Vagina (tissue), 2 donors: ENCODE results near the gene UBE4A. TPM values are rescaled to one million over a fixed set of nuclear protein-coding genes. Genes with fewer than 3 reads are reported as not detected.

Experiments
- DNase-seq, 2 donors: peaks; one replicate each; pipeline ENCODE4 v3.0.0-alpha.2; 2017; ENCODE audit errors: extremely low spot score in 2 of 2
- H3K27ac ChIP-seq: fragments of 200-600 bp; sonication (generic); one replicate; pipeline ENCODE4 v1.5.1; 2019
- H3K27me3 ChIP-seq: fragments of 200-600 bp; sonication (generic); one replicate; pipeline ENCODE4 v1.5.1; 2019
- H3K36me3 ChIP-seq, 2 donors: fragments of 200-600 bp; sonication (generic); one replicate each; pipeline ENCODE4 v1.5.1; 2017 to 2019
- H3K4me1 ChIP-seq: fragments of 200-600 bp; sonication (generic); one replicate; pipeline ENCODE4 v1.5.1; 2019
- H3K4me3 ChIP-seq, 2 donors: fragments of 200-600 bp; sonication (generic); 1 replicate in 1 of 2; 2 replicates in 1 of 2; pipeline ENCODE4 v1.5.1; 2016 to 2019
- H3K9me3 ChIP-seq: fragments of 200-600 bp; sonication (generic); one replicate; pipeline ENCODE4 v1.5.1; 2019
- POLR2A ChIP-seq, 2 donors: fragments of 450-650 bp; IDR thresholded peaks; one replicate each; pipeline ENCODE4 v1.6.1; 2017; ENCODE audit warnings: antibody characterized with exemption in 2 of 2, mild to moderate bottlenecking in 2 of 2, moderate library complexity in 2 of 2
- POLR2AphosphoS5 ChIP-seq, 2 donors: sonication (generic); formaldehyde crosslinking; IDR thresholded peaks; one replicate each; pipeline ENCODE4 v1.9.0; 2017; ENCODE audit warnings: antibody characterized with exemption in 2 of 2, mild to moderate bottlenecking in 2 of 2, low read depth in 1 of 2; ENCODE audit not compliant: insufficient read depth in 1 of 2
- intact Hi-C: fragments of 100-400 bp; cut with DNase I; formaldehyde crosslinking; loops from one replicate; pipeline ENCODE4 v1.15.1; 2023
- small RNA-seq: library from RNA; depleted of rRNA; stranded (forward); fragments of <200 nt; gene quantifications from one replicate; pipeline ENCODE3, GENCODE V24; 2016
- total RNA-seq: library from RNA; depleted of rRNA; stranded (reverse); fragments of >200 nt; gene quantifications from one replicate; pipeline ENCODE4 v1.2.3, GENCODE V29; 2016
- TF ChIP-seq, protein P1 (sequence below), 3 experiments: fragments of 450-650 bp in 2 of 3; fragments of 200-600 bp in 1 of 3; sonication (generic) in 1 of 3; IDR thresholded peaks; one replicate each; pipeline ENCODE4 v1.5.1; 2017 to 2019; ENCODE audit warnings: antibody characterized with exemption in 3 of 3, mild to moderate bottlenecking in 2 of 3, moderate library complexity in 2 of 3

UBE4A gene
- total RNA-seq, 1 donor from 2014 or later: 31.9 TPM

DNA sequence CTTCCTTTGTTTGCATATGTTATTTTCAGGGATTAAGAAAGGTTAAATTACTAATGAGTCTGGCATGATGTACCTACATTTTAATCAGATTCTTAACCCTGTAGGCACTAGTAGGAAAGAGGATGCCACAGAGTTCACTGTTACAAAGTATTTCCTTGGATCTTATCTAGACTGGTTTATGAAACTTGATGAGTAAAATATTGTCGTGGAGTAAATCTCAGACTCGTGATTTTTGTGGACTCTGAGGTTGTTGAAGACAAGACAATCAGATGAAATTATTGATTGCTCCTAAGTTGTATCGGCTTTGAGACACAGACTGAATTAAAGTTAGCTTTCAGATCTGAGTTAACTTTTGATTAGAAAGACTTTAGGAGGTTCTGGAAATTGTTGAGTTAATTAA lies 82.9 kb downstream of the UBE4A start:
- Histone ChIP-seq H3K27me3 (no peaks in the 10 kb centered on the region), H3K4me1 (peaks cover 100% of the 10 kb centered on the region), H3K9me3 (no peaks in the 10 kb centered on the region), H3K4me3 (no peak overlapping the region), H3K36me3 (no peaks in the 10 kb centered on the region), H3K27ac (no peak overlapping the region)
- intact Hi-C loops: no loop called here
- TF ChIP-seq POLR2A (IDR thresholded peaks at IDR 0.05): no peak
- TF ChIP-seq, protein P1, sequence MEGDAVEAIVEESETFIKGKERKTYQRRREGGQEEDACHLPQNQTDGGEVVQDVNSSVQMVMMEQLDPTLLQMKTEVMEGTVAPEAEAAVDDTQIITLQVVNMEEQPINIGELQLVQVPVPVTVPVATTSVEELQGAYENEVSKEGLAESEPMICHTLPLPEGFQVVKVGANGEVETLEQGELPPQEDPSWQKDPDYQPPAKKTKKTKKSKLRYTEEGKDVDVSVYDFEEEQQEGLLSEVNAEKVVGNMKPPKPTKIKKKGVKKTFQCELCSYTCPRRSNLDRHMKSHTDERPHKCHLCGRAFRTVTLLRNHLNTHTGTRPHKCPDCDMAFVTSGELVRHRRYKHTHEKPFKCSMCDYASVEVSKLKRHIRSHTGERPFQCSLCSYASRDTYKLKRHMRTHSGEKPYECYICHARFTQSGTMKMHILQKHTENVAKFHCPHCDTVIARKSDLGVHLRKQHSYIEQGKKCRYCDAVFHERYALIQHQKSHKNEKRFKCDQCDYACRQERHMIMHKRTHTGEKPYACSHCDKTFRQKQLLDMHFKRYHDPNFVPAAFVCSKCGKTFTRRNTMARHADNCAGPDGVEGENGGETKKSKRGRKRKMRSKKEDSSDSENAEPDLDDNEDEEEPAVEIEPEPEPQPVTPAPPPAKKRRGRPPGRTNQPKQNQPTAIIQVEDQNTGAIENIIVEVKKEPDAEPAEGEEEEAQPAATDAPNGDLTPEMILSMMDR (IDR thresholded peaks at IDR 0.05): no peak
- TF ChIP-seq POLR2AphosphoS5 (IDR thresholded peaks at IDR 0.05; ENCODE audit: insufficient read depth in 1 of 2, low read depth in 1 of 2): no peak
- no peak for DNase-seq

DNA sequence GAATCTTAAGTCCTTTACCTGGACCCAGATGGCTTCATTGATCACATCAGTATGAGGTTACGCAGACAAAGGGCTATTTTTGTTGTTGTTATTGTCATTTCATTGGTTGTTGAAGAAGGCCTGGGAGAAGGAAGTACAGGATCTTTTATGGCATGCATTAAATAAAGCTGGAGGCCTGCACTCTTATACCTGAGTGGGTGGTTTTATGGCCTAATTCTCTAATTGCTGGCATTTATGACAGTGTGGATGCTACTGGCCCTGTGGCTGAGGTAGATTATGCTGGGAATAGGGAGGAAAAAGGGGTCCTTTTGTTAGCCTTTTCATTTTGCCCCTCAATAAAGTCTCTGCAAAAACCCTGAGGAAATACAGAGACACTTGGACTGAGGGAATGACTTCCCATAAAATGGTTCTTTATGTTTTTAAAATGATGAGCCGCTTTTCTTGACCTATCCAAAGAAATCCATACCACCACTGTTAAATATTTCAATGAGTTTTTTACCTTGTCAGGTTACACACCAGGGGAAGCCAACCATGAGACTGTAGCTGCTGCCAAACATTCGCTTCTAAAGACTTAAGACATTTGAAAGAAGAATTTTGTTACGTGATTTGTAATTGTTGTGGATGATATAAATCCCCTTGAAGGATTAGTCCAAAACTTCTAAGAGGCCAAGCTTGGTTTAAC lies 83.6 kb downstream of the UBE4A start:
- no peak for DNase-seq
- Histone ChIP-seq H3K4me1 (peaks cover 97% of the 10 kb centered on the region), H3K27ac (no peak overlapping the region), H3K27me3 (no peaks in the 10 kb centered on the region), H3K4me3 (no peak overlapping the region), H3K36me3 (no peaks in the 10 kb centered on the region), H3K9me3 (no peaks in the 10 kb centered on the region)
- TF ChIP-seq POLR2AphosphoS5 (IDR thresholded peaks at IDR 0.05; ENCODE audit: insufficient read depth in 1 of 2, low read depth in 1 of 2) (no peak), POLR2A (IDR thresholded peaks at IDR 0.05) (no peak)
- TF ChIP-seq, protein P1 (IDR thresholded peaks at IDR 0.05): no peak
- intact Hi-C loops: no loop called here

DNA sequence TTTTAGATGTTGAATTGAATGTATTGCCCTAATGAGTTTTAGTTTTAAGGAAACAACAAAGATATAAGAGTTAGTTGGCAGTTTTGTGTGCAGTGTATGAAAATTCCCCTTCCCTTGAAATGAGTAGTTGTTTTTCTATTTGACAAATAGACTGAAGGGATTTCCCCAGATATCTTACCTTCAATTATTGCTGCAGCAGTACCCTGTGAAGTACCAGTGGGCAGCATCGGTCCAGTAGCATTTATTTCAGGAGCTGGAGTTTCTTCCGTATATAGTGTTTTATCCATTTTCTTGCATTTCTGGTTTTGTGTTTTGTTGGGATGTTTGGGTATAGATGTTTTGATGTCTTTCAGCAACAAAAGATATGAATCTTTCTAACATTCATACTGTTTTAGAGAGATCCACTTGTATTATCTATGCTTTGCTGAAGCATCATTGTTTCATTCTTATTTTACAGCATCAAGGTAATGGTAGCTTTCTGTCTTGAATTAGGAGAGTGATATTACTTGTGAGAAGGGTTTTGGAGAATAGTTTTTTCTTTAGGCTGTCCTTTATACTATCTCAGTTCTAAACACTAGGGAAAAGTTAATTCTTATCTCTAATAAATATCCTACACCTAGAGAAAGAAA lies 84.3 kb downstream of the UBE4A start:
- Histone ChIP-seq H3K36me3 (no peaks in the 10 kb centered on the region), H3K27me3 (no peaks in the 10 kb centered on the region), H3K27ac (no peak overlapping the region), H3K4me1 (peaks cover 96% of the 10 kb centered on the region), H3K4me3 (no peak overlapping the region), H3K9me3 (no peaks in the 10 kb centered on the region)
- DNase-seq: no peak
- TF ChIP-seq POLR2AphosphoS5 (IDR thresholded peaks at IDR 0.05; ENCODE audit: insufficient read depth in 1 of 2, low read depth in 1 of 2) (no peak), POLR2A (IDR thresholded peaks at IDR 0.05) (no peak)
- TF ChIP-seq, protein P1 (IDR thresholded peaks at IDR 0.05): no peak
- intact Hi-C loops: no loop called here

DNA sequence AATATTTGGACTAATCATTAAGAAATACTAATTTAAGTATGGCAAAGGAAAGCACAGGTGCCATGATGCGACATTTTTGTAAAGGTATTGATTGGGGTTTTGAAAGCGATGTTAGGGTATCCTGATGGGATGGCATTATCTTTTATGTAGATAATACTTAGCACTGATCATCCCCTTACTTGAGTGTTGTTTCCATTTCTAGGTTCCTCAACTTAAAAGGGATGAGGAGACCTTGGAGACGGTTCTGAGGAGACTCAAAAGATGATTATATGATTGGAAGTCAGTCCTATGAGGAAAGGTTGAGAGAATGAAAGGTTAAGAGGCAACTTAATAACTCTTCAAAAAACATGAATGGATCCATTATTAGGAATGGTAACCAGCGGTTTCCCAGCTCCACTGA lies 88.0 kb downstream of the UBE4A start:
- no peaks in the 10 kb centered on the region for H3K27me3 ChIP-seq
- TF ChIP-seq POLR2A (IDR thresholded peaks at IDR 0.05): no peak
- H3K4me1 ChIP-seq: peaks cover 59% of the 10 kb centered on the region
- no peaks in the 10 kb centered on the region for H3K9me3 ChIP-seq
- no peak overlapping the region for H3K27ac ChIP-seq
- intact Hi-C loops: no loop called here
- H3K36me3 ChIP-seq: no peaks in the 10 kb centered on the region
- no peak overlapping the region for H3K4me3 ChIP-seq
- DNase-seq: no peak

DNA sequence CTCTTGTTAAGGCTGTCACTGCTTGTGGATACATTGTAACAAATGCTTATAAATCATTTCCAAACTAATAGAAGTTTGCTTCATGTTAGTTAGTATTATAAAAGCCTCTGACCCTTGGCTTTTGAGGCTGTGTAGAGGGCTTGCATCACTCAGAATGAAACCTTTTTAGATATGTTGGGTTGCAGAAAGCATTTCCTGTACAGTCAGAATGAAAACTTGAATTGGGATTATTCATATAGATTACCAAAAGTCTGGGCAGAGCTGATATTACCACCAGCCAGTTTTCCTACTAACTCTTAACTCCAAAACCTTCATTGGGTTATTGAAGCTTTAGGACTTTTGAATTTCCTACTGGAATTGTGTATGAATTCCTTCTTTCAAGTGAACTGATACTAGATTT lies 88.9 kb downstream of the UBE4A start:
- DNase-seq: no peak
- no peaks in the 10 kb centered on the region for H3K9me3 ChIP-seq
- peaks cover 50% of the 10 kb centered on the region for H3K4me1 ChIP-seq
- no peaks in the 10 kb centered on the region for H3K27me3 ChIP-seq
- no peak overlapping the region for H3K27ac ChIP-seq
- intact Hi-C loops: no loop called here
- no peaks in the 10 kb centered on the region for H3K36me3 ChIP-seq
- no peak overlapping the region for H3K4me3 ChIP-seq
- no peak for TF ChIP-seq POLR2AphosphoS5 (IDR thresholded peaks at IDR 0.05; ENCODE audit: insufficient read depth in 1 of 2, low read depth in 1 of 2)
- TF ChIP-seq, protein P1 (IDR thresholded peaks at IDR 0.05): no peak
- TF ChIP-seq POLR2A (IDR thresholded peaks at IDR 0.05): no peak

Small RNA genes lying within 50 kb of the gene (small RNA-seq; reads per million reads assigned to genes)
- not detected for gene AP001582.1

Other genes with a start within 250 kb of the UBE4A start
- gene SCN4B, start 206.8 kb upstream of the UBE4A start, total RNA-seq: 0.98 TPM
- gene SCN2B, start 183.0 kb upstream of the UBE4A start, total RNA-seq: 0.49 TPM
- gene JAML, start 134.6 kb upstream of the UBE4A start, total RNA-seq: 17.2 TPM
- 9.1 TPM for gene MPZL3, start 107.2 kb upstream of the UBE4A start, total RNA-seq
- gene MPZL2, start 95.3 kb upstream of the UBE4A start, total RNA-seq: 165 TPM
- 6.9 TPM for gene CD3E, start 54.9 kb upstream of the UBE4A start, total RNA-seq
- gene CD3D, start 16.9 kb upstream of the UBE4A start, total RNA-seq: 13.8 TPM
- 2.2 TPM for gene CD3G, start 15.3 kb upstream of the UBE4A start, total RNA-seq
- 169 TPM for gene ATP5MG, start 42.0 kb downstream of the UBE4A start, total RNA-seq
- gene KMT2A, start 76.9 kb downstream of the UBE4A start, total RNA-seq: 72.7 TPM
- not detected for gene TTC36, start 167.9 kb downstream of the UBE4A start, total RNA-seq
- 21.4 TPM for gene TMEM25, start 171.6 kb downstream of the UBE4A start, total RNA-seq
- gene IFT46, start 206.3 kb downstream of the UBE4A start, total RNA-seq: 30.0 TPM
- gene ARCN1, start 212.8 kb downstream of the UBE4A start, total RNA-seq: 78.6 TPM
- 119 TPM for gene PHLDB1, start 248.0 kb downstream of the UBE4A start, total RNA-seq